H1 (cell line): Measurements from ENCODE around the gene GID8. TPM values are rescaled to one million over a fixed set of nuclear protein-coding genes. Genes with fewer than 3 reads are reported as not detected.
A peak's percentile ranks its signal among the peaks of the same experiment; 100 is the strongest.

Source experiments
- CTBP2 ChIP-seq: IDR thresholded peaks from 2 replicates; pipeline ENCODE4 v1.7.0; 2011; ENCODE audit warnings: borderline replicate concordance, mild to moderate bottlenecking, moderate library complexity, mixed read lengths, low read length; ENCODE audit not compliant: insufficient read depth, insufficient read length
- E2F6 ChIP-seq: IDR thresholded peaks from 2 replicates; pipeline ENCODE4 v1.6.1; 2012; ENCODE audit warnings: inconsistent platforms
- GTF2F1 ChIP-seq: IDR thresholded peaks from 2 replicates; pipeline ENCODE4 v1.6.1; 2012; ENCODE audit warnings: low read depth, low read length, improper control_type of control experiment, borderline replicate concordance
- POU5F1 ChIP-seq: IDR thresholded peaks from 2 replicates; pipeline ENCODE4 v1.6.1; 2011; ENCODE audit warnings: low read depth, mild to moderate bottlenecking, low read length, moderate library complexity
- RNF2 ChIP-seq: fragments of 200-900, 300-1000 bp; sonication (generic); IDR thresholded peaks from 2 replicates; pipeline ENCODE4 v1.7.1; 2016; ENCODE audit warnings: borderline replicate concordance, low read depth, mild to moderate bottlenecking, antibody characterized with exemption, low read length; ENCODE audit not compliant: poor library complexity, severe bottlenecking; ENCODE audit errors: missing control alignments
- SP1 ChIP-seq: IDR thresholded peaks from 2 replicates; pipeline ENCODE4 v1.6.1; 2011; ENCODE audit warnings: low read depth, low read length
- polyA plus RNA-seq, 7 experiments: library from polyadenylated mRNA; depleted of rRNA in 3 of 7; stranded (reverse) in 5 of 7; unstranded in 2 of 7; fragments of >200 nt in 5 of 7; fragments of 200-250 nt in 2 of 7; gene quantifications; 1 replicate in 5 of 7; 2 replicates in 1 of 7; 4 replicates in 1 of 7; pipeline versions ENCODE4 v1.2.1 to v1.2.3, GENCODE V29; 2011 to 2013; ENCODE audit warnings: missing spikeins in 2 of 7, mixed read lengths in 2 of 7
- total RNA-seq: library from RNA; stranded (reverse); fragmentation: NEBNext Ultra II Directional; extraction: Animal tissue kit (Norgen Biotek cat#: 25700); gene quantifications from 2 replicates; pipeline ENCODE4 v1.2.1, GENCODE V29; 2021
- TF ChIP-seq, protein P1 (sequence below): IDR thresholded peaks from 2 replicates; pipeline ENCODE4 v1.6.1; 2012; ENCODE audit warnings: low read length, inconsistent platforms

The GID8 gene
- total and polyA plus RNA-seq, 2 of the 8 experiments (the other 6 are each of a cell fraction or from before 2014, with no cell fraction given): 39.7 to 72.9 TPM

DNA sequence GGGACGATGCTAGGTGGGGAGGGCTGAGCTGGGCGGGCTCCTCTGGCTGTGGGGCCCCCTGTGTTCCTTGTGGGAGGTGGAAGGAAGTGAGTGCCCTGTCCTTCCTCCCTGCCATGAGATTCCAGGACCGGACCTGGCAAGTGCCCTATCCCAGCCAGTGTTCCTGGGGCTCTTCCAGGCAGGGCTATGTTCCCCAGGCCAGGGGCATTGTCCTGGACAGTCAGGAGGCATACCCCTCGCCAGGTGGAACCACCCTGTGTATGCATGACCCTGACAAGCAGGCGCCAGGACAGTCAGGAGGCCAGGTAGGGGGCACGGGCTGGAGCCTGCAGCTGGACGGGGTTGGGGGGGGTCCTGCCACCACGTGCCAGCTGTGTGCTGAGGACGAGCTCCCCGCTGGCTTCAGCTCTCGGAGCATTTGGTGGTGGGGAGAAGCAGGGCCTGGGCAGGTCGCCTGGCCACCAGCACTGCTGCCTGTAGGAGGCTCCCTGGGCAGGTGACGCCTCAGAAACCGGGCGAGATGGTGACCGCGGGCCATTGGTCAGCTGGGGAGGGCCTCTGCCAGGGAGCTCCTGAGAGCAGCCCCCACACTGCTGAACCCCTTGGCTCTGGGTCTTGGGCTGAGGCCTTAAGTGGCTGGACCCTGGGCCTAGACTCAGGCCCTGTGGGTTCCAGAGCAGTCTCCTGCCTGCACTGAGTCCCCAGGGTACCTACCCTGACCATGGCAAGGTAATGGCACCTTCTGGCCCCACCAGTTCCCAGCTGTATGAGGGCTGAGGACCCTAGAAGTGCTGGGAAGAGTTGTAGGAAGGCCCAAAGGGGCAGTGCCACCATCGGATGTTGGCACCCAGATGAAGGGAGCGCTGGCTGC, 15.3 kb downstream of the GID8 start (continued):
- TF ChIP-seq GTF2F1 (no peak), E2F6 (0 out of 2 replicates have a peak, but pooled peaks have one; percentile 26), SP1 (no peak), POU5F1 (no peak), RNF2 (no peak), CTBP2 (no peak)
- TF ChIP-seq, protein P1, sequence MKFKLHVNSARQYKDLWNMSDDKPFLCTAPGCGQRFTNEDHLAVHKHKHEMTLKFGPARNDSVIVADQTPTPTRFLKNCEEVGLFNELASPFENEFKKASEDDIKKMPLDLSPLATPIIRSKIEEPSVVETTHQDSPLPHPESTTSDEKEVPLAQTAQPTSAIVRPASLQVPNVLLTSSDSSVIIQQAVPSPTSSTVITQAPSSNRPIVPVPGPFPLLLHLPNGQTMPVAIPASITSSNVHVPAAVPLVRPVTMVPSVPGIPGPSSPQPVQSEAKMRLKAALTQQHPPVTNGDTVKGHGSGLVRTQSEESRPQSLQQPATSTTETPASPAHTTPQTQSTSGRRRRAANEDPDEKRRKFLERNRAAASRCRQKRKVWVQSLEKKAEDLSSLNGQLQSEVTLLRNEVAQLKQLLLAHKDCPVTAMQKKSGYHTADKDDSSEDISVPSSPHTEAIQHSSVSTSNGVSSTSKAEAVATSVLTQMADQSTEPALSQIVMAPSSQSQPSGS: no peak
